ENCODE measurements around the gene C22orf23.

The C22orf23 gene

GRCh38 chr22:37953437-37954179 is at the start of gene C22orf23, which contains the start of gene POLR2F:
Gene C22orf23 (minus strand): TSS chr22:37953601. CDS start chr22:37953149, 452 bp downstream.
Gene POLR2F (plus strand): TSS chr22:37953699. CDS start chr22:37953788, 89 bp downstream.
- DNase-seq: peak; percentile 98

DNA sequence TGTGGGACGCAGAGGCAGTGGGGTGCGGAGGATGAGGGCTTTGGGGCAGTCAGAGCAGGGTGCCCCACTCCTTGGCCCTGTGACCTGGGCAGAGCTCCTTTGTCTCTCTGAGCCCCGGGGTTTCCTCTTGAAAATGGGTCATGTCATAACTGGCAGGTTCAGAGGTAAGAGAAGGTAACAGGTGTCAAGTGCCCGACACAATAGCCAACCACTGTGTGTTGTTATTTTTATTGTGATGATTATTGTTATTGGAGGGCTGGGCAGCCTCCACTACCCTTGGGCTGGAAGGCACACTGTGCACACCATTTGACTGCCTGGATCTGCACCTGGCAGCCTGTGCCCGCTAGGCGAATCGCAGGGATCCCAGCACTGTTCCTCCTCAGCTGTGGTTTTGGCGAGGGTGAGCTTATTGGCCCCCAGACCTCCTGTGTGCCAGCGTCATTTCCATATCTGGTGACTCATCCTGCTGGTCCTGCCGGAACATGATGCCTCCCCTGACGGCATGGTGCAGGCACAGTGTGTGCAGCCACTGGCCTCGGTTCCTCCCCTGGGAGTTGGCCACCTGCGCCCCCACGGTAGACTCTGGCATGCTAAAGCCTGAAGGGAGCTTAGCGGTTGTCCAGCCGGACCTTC is 46.4 kb upstream of the C22orf23 start:
- DNase-seq: no peak

GRCh38 chr22:37999236-37999635 is 45.8 kb upstream of the C22orf23 start:
- DNase-seq: no peak

DNA sequence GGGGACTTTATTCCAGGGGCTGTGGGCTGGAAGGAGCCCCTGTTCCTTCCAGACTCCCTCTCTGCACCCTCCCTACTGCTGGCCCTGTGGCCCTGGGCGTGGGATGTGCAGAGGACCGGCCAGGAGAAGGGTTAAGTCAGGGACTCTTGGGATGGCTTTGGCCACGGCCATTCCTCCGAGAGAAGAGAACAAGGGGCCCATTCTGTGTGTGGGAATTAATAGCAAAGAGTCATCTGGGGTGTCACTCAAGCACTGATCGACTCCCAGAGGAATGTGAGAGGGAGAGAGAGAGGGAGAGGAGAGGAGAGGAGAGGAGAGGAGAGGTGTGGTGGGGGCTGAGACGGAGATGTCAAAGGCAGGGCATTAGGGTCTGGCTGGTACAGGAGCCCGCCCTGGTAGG is 45.1 kb upstream of the C22orf23 start:
- no peak for DNase-seq

DNA sequence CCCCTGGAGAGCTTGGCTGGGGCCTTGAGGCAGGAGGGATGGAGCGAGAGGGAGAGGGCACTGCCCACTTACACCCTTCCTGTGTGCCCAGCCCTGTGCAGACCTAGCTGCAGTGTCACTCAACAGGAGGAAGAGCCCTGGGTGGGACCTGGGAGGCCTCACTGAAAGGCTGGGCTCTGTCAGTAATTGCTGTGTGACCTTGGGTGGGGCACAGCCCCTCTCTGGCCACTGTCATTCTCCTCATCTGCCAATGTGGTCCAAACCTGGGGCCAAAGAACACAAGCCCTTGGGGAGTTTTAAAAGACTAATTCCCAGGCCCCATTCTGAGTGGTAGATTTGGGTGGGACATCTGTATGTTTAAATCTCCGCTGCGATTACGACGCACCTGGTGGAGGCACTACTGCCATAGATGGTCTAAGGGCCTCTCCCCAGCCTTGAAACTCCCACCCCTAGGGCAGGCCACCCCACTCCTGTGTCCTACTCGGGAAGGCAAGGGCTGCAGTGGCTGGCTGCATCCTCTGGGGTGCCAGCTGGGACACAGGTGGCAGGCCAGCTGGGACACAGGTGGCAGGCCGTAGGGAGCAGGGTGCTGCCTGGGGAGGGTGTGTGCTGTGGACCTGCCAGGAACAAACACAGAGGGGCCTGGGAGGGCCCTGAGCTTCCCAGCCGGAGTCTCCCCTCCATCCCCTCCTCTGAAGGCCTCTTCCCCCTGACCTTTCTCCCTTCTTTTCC is 43.3 kb upstream of the C22orf23 start:
- no peak for DNase-seq

DNA sequence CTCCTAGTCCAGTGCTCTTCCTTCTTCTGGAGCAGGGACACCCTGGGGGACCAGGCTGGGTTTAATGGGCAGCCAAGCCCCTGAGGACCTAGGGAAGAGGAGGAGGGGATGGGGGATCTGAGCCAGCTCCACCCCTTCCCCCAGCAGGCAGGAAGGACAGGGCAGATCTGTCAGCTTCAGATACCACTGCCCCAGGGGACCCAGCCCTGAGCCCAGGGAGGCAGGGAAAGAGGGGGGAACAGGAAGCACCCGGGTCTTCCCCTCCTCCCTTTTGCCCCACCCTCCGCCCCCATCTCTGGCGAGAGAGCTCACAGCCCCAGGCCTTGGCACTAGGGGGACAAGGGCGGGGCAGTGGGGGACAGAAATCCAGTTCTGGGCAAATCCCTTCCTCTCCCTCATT is 42.7 kb upstream of the C22orf23 start:
- DNase-seq: no peak

DNA sequence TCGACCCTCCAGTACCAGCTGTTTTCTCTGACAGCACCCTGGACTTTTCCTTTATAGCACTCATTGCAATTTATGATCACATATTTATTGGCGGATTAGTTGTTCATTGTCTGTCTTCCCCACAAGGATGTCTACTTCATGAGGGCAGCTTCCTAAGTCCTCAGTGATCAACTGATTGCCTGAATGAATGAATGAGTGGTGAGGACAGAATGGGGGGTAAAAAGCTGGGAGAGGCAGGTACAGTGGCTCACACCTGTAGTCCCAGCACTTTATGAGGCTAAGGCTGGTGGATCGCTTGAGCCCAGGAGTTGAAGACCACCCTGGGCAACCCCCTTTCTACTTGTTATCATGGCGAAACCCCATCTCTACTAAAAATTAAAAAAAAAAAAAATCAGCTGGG is 42.1 kb upstream of the C22orf23 start:
- no peak for DNase-seq

- no peak for DNase-seq
Measured at GRCh38 chr22:37994982-37995381, 41.6 kb upstream of the C22orf23 start.

- no peak for DNase-seq
Measured at GRCh38 chr22:37994049-37994448, 40.6 kb upstream of the C22orf23 start.

DNA sequence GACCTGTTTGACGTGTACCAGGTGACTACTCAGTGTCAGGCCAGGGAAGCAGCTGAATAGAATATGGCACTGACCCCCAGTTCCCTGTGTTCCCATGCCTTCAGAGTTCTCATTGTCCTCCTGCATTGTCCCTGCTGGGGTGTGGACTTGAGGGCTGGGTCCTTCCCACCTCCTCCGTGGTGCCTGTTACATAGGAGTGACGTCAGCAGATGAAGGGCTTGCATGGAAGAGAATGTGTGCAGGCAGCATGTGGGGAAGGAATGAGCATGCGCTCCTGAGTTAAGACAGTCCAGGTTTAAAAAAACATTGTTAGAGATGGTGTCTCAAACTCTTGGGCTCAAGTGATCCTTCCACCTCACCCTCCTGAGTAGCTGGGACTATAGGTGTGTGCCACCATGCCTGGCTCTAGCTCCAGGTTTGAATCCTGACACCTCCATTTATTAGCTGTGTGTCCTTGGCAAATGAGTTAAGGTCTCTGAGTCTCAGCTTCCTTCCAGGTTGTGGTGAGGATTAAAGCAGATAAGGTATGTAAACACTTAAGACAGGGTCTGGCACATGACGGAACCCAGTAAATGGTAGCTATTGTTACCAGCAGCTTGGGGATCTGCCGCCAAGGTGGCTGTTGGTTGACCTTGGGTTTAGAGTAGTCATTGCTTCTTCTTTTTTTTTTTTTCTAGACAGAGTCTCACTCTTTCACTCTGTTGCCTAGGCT is 38.5 kb upstream of the C22orf23 start:
- DNase-seq: no peak

DNA sequence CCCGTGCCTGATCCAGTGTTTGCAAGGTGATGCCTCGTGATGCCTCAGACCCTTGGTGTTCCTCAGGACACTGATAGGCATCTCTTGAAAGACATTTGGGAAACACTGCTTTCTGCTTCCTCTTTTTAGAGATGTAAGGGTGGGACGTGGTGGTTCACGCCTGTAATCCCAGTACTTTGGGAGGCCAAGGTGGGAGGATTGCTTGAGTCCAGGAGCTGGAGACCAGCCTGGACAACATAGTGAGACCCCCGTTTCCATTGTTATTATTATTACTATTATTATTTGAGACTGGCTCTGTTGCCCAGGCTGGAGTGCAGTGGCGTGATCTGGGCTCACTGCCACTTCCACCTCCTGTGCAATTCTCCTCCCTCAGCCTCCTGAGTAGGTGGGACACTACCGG is 37.5 kb upstream of the C22orf23 start:
- no peak for DNase-seq

DNA sequence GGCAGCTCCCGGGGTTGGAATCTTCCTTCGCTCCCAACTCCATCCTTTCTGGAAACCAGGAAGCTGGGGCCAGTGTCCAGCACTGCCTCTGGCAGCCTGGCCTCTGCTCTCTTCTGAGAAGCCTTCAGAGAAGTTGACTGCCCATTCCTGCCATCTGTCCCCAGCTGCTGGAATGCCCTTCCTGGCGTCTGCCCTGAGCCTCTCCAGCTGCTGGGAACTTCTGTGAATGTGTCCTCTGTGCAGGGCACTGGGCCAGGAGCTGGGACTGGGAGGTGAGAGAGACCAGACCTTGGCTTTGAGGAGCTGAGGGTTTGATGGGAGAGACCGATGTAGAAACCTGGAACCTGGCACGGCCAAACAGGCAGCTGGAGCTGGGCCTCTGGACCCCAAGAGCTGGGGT is 36.9 kb upstream of the C22orf23 start:
- DNase-seq: no peak

DNA sequence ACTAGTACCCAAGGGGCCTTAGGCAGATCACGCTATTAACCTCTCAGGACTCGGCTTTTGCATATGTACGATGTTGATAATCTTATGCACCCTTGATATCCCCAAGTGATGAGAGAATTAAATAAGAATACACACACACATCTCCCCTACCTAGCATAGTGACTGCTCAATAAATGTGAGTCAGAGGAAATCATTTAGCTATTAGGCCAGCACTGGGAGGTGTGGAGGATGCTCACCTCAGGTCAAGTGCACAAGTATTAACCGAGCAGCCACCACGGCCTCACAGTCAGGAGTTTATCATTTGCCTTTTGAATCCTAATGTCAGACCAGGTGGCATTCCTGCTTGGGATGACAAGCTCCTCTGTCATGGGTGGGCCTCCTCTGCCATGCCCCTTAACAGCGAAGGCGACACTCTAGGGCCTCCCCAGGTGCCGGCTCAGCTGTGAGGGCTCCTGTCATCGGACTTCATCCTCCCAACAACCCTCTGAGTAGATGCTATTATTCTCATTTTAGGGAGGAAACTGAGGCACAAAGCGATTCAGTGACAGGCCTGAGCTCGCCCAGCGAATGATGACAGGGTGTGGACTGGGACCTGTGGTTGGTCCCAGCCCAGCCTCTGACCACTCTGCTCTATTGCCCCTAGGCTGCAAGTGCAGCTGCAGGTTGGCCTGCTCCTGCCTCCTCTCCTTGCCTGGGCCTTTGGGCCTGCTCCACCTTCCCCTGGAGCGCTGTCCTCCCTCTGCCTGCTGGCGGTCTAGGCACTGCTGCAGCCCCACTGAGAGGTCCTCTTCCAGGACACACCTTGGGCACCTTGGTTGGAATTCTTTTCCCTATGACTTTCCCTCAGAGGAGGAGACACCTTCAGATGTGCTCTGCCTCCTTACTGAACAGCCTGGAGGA is 36.0 kb upstream of the C22orf23 start:
- DNase-seq: no peak

DNA sequence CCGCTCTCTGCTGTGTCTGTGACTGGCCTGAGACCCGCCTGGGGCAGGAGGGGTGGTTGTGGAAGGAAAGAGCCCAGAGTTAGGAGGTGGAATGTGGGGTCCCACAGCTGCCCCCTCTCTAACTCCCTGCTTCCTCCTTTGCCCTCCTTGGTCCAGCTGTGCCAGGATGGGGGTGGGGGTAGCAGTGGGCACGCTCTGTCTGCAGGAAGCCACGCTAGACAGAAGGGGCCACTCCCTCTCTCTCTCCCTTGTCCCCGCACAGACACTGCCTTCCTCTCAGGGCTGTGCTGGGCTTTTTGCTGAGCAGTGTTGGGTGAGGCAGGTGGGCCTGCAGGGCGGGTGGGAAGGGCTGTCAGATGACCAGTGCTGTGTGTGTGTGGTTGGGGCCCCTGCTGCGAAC is 33.0 kb upstream of the C22orf23 start:
- DNase-seq: no peak

GRCh38 chr22:37985751-37986281 is 32.4 kb upstream of the C22orf23 start:
- no peak for DNase-seq

- no peak for DNase-seq
Measured at GRCh38 chr22:37985050-37985585, 31.7 kb upstream of the C22orf23 start.

DNA sequence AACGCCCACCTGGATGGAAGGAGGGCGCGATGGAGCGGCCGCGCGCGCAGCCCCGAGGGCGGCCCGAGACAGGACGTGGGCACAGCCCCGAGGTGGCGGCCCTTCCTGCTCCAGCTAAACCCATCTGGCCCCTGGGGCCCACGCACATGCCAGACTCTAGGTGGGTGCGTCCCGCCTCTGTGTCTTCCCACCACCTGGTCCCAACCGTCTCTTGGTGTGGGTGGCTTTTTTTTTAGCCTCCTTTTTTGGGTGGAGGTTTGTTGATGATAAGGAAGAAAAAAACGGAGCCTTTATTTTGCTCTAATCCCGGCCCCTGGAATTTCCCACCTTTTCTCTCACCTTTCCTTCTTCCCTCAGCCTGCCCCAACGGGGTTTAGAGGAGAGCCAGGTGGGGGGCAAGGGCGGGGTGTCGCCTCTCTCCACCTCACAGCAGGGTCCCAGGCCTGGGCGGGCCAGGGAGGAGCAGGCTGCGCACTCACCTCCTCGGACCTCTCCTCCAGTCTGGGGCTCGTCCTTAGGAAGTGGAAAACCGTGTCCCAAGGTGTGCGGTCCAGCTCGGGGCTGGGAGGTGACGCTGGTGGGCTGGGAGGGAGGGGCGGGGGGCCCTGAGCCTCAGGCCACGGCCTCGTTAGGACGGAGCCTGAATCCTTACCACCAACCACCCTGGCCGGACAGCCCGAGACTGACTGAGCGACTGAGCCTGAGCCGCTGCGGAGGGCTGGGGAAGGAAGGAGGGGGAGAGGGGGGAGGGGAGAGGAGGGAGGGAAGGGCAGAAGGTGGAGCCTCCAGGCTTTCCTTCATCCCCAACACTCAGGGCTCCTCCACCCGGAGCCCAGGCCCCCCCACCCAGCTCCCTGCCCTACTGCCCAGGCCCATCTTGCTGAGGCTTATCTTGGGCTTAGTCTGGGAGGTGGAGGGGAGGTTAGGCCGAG is 30.7 kb upstream of the C22orf23 start, which contains the start of gene SOX10:
Gene SOX10 (minus strand): TSS at position 696 of the 932 bp plus-strand sequence. CDS start 771 bp downstream, outside the sequence.
- DNase-seq: no peak

DNA sequence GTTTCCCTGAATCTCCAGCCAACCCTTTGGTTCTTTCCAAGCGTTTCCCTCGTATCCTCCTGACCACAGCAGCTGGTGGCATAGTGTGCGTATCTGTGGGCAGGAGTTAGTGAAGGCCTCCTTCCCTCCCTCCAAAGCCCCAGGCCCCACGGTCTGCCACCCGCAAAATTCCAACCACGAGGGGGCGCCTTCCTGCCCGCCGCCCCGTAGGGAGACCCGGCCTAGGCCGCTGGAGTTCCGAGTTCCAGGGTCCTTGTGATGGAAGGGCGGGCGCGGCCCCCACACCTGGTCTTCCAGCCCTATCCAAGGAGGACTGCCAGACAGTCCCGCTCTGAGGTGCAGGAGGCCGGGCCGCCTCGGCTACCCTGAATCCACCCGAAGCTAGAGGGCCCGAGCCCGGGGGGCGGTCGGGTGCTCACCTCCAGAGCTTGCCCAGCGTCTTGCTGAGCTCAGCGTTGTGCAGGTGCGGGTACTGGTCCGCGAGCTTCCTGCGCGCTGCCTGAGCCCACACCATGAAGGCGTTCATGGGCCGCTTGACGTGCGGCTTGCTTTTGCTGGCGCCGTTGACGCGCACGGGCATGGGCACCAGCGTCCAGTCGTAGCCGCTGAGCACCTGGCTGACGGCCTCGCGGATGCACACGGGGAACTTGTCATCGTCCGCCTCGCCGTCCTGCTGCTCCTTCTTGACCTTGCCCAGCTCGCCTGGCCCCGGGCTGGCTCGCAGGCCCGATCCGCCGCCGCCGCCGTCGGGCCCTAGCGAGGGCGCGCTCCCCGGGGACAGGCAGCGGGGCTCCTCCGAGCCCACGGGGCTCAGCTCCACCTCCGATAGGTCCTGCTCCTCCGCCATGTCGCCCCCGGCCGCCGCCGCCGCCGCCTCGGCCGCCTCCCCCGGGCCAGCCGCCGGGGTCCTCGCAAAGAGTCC is 29.8 kb upstream of the C22orf23 start:
- no peak for DNase-seq

DNA sequence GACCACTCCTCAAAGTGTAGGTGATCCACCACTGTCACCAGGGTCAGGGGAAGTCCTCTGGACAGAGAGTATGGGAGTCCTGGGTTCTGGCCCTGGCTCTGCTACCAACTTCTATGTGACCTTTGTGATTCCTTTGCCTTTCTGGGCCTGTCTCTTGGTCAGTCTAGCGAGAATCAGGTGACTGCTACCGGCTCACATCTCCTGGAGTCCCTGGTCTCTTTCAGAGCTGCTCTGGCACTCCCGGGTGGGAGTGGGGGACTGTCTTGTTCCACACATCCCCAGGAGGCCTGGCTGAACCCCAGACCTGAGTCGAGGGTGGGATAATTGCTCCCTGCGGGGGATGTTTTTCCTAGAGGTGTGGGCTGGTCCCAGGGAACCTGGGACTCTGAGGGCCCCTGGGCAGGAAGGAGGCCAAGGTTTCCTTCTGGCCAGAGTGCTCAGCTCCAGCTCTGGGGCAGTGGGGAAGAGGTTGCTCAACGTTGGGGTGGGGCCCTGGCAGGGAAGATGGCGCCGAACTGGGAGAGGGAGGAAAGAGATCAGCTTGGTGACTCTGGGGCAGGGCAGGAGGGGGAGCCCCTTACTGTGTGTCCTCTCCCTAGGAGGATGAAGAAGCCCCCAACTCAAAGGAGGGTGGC is 28.9 kb upstream of the C22orf23 start:
- DNase-seq: no peak
